ENCODE data around the gene SETD1A.

The SETD1A gene

DNA sequence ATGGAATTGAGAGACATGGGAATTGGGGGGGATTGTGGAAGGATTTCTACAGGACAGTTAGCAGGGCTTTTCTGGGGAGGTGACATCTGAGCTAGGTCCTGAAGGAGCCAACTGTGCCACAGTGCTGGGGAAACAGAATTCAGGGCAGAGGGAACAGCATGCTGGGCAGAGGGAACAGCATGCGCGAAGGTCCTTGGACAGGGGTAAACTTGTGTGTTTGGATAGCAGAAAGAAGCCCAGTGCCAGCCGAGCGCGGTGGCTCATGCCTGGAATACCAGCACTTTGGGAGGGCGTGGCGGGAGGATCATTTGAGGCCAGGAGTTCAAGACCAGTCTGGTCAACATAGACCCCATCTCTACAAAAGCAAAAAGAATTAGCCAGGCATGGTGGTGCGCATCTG is 49.0 kb downstream of the SETD1A start:
- Histone ChIP-seq H3K4me1 (no peaks in the 10 kb centered on the region), H3K9me3 (no peaks in the 10 kb centered on the region), H3K4me3 (ENCODE audit: low read depth, low read length) (no peak overlapping the region), H3K27me3 (peaks cover 8% of the 10 kb centered on the region), H3K36me3 (no peaks in the 10 kb centered on the region)
- TF ChIP-seq, protein P1, sequence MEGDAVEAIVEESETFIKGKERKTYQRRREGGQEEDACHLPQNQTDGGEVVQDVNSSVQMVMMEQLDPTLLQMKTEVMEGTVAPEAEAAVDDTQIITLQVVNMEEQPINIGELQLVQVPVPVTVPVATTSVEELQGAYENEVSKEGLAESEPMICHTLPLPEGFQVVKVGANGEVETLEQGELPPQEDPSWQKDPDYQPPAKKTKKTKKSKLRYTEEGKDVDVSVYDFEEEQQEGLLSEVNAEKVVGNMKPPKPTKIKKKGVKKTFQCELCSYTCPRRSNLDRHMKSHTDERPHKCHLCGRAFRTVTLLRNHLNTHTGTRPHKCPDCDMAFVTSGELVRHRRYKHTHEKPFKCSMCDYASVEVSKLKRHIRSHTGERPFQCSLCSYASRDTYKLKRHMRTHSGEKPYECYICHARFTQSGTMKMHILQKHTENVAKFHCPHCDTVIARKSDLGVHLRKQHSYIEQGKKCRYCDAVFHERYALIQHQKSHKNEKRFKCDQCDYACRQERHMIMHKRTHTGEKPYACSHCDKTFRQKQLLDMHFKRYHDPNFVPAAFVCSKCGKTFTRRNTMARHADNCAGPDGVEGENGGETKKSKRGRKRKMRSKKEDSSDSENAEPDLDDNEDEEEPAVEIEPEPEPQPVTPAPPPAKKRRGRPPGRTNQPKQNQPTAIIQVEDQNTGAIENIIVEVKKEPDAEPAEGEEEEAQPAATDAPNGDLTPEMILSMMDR (IDR thresholded peaks at IDR 0.05; ENCODE audit: low read depth, low read length), result no peak
- DNase-seq, result no peak

DNA sequence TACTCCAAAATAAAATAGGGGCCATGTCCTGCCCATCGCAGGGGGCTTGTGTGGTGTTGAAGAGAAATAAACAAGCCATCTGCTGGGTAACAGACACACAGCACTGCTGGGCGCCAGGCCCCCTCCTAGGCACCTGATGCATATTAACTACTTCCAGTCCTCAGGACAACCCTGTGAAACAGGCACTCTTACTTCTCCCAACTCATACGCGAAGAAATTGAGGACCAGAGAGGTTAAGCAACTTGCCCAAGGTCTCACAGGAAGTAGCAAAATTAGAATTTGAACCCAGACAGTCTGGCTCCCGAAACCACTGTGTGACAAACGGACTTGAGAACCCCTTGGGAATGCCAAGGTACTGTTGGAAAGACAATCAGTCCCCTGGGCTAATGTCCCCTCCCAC is 50.1 kb downstream of the SETD1A start:
- no peaks in the 10 kb centered on the region for H3K4me1 ChIP-seq
- H3K27me3 ChIP-seq, result peaks cover 12% of the 10 kb centered on the region
- TF ChIP-seq, protein P1 (IDR thresholded peaks at IDR 0.05; ENCODE audit: low read depth, low read length), result no peak
- no peak for DNase-seq
- H3K4me3 ChIP-seq (ENCODE audit: low read depth, low read length), result no peak overlapping the region
- H3K9me3 ChIP-seq, result no peaks in the 10 kb centered on the region
- H3K36me3 ChIP-seq, result no peaks in the 10 kb centered on the region

DNA sequence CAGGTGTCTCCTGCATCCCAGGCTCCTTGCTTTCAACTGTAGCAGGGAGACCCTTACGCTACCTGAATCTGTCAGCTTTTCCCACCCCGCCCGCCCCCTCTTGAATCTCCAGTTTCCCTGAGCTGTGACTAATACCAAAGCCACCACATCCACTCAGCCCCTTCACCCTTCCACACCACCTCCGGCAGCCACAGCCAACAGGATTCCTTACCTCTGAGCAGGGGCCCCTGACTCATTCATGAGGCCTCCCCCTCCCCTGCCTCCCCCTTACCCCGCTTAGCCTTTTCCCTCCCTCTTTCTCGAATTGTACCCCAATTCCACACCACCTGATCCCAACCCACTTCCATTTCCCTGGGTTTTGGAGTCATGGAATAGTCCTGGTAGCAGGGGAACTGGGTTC is 50.6 kb downstream of the SETD1A start:
- H3K4me3 ChIP-seq (ENCODE audit: low read depth, low read length), result no peak overlapping the region
- TF ChIP-seq, protein P1 (IDR thresholded peaks at IDR 0.05; ENCODE audit: low read depth, low read length), result no peak
- DNase-seq, result no peak
- H3K9me3 ChIP-seq, result no peaks in the 10 kb centered on the region
- no peaks in the 10 kb centered on the region for H3K36me3 ChIP-seq
- peaks cover 12% of the 10 kb centered on the region for H3K27me3 ChIP-seq
- H3K4me1 ChIP-seq, result no peaks in the 10 kb centered on the region

DNA sequence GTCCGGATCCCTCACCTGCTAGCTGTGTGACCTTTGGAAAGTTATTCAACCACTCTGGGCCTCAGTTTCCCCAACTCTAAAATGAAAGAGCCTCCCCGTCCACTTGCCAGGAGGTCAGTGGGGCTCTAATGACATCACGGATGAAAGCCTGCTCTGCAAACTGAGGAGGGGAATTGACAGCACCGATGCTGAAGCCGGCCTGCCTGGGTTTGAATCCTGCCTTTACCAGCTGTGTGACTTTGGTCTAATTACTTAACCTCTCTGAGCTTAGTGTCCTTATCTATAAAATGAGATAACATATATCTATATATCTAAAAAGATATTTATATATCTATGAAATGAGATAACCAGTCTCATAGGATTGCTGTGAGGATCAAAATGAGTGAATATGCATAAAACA is 51.0 kb downstream of the SETD1A start:
- no peaks in the 10 kb centered on the region for H3K36me3 ChIP-seq
- no peak overlapping the region for H3K4me3 ChIP-seq (ENCODE audit: low read depth, low read length)
- DNase-seq, result no peak
- H3K27me3 ChIP-seq, result peaks cover 12% of the 10 kb centered on the region
- no peaks in the 10 kb centered on the region for H3K4me1 ChIP-seq
- TF ChIP-seq, protein P1 (IDR thresholded peaks at IDR 0.05; ENCODE audit: low read depth, low read length), result no peak
- H3K9me3 ChIP-seq, result no peaks in the 10 kb centered on the region

DNA sequence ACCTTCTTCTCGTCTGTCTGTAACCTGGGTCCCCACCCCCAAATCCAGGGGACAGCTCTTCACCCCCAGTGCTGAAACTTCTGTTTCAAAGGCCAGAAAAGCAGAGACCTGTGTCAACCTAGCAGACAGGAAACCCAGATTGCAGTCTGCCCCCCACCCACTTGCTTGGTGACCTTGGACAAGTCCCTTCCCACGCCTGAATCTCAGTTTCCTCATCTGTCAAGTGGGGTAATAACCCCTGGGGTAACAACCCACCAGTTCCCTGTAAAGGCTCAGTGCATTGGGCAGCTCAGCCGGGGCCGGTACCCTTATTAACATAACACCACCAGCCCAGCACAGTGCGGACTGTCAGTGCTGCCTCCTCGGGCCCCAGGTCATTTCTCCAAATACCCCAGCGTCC is 51.6 kb downstream of the SETD1A start:
- DNase-seq, result no peak
- TF ChIP-seq, protein P1 (IDR thresholded peaks at IDR 0.05; ENCODE audit: low read depth, low read length), result no peak
- no peak overlapping the region for H3K4me3 ChIP-seq (ENCODE audit: low read depth, low read length)

DNA sequence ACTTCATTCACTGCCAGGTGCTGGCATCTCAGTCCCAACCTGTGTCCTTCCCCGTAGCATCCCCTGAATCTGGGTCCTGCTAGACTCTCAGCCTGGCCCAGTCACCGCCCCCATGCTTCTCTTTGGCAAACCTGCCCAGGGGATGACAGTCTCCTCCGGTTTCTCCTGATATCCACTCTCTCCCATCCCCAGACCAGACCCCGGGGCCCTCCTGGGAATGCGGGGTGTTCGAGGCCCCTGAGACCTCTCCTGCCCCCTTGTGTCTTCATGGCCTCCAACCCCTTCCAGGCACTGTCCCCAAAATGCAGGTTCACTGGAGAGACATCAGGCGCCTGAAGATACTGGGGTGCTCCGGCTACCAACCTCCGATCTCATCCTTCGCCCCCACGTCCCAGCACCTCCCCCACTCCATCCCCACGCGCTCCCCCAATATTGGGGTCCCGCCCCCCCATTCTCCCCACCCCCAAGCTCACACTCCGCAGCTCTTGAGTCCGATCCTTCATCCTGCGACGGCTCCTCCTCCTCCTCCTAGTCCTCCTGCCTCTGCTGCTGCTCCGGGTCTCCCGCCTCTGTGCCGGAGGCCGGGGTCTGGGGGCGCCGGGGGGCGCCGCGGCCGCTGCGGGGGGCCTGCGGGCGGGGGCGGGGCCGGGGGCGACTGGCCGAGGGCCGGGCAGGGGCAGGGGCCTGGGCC is 52.5 kb downstream of the SETD1A start:
- Histone ChIP-seq H3K27me3 (peaks cover 12% of the 10 kb centered on the region), H3K4me1 (no peaks in the 10 kb centered on the region), H3K36me3 (no peaks in the 10 kb centered on the region), H3K4me3 (ENCODE audit: low read depth, low read length) (no peak overlapping the region), H3K9me3 (no peaks in the 10 kb centered on the region)
- TF ChIP-seq, protein P1 (IDR thresholded peaks at IDR 0.05; ENCODE audit: low read depth, low read length), result no peak
- no peak for DNase-seq

More for the DNA sequence above, 51.6 kb downstream of the SETD1A start:
- Histone ChIP-seq H3K36me3 (no peaks in the 10 kb centered on the region), H3K4me1 (no peaks in the 10 kb centered on the region), H3K9me3 (no peaks in the 10 kb centered on the region), H3K27me3 (peaks cover 12% of the 10 kb centered on the region)
